IMR-90 (cell line): ENCODE measurements around the gene FSTL3. TPM values are rescaled to one million over a fixed set of nuclear protein-coding genes. Genes with fewer than 3 reads are reported as not detected.

ENCODE experiments used
- ATAC-seq: fragments of 200-7000 bp; cut with Tn5 transposase; 2 replicates; pipeline ENCODE4 v1.9.1; 2020; ENCODE audit warnings: low read depth, mild to moderate bottlenecking, moderate library complexity
- BruUV-seq: library from RNA; stranded (reverse); fragments of 400-500 nt; replicated peaks from 2 replicates; lab custom pipeline; 2021; lab: Mats Ljungman, UMichigan
- CTCF ChIA-PET: fragments of 300-600 bp; formaldehyde crosslinking; extraction: SDS; loops from one replicate; lab custom pipeline; 2021; ENCODE audit warnings: antibody characterized with exemption; lab: Yijun Ruan, JAX
- POLR2A ChIA-PET: fragments of 300-600 bp; sonication (Branson Sonifier 250); formaldehyde crosslinking; loops from one replicate; lab custom pipeline; 2022; ENCODE audit warnings: antibody characterized with exemption; ENCODE audit not compliant: unreplicated experiment; lab: Charles Lee
- DNase-seq: peaks from one replicate; pipeline ENCODE4 v3.0.0; 2013
- H2AFZ ChIP-seq: replicated peaks from 2 replicates; pipeline ENCODE3; 2013; ENCODE audit warnings: low read length, mild to moderate bottlenecking; ENCODE audit not compliant: poor library complexity
- H2AK5ac ChIP-seq: 2 replicates; pipeline ENCODE4 v1.6.1; 2013; ENCODE audit warnings: low read depth, low read length, inconsistent platforms
- H2AK9ac ChIP-seq: replicated peaks from 2 replicates; pipeline ENCODE3; 2013; ENCODE audit warnings: mild to moderate bottlenecking, low read depth, low read length, moderate library complexity; ENCODE audit not compliant: poor library complexity
- H2BK120ac ChIP-seq: 2 replicates; pipeline ENCODE4 v1.6.1; 2013; ENCODE audit warnings: low read depth, low read length, inconsistent platforms
- H2BK15ac ChIP-seq: 3 replicates; pipeline ENCODE4 v1.6.1; 2013; ENCODE audit warnings: low read depth, low read length, inconsistent platforms
- H2BK20ac ChIP-seq: 2 replicates; pipeline ENCODE4 v1.6.1; 2013; ENCODE audit warnings: low read depth, mild to moderate bottlenecking, inconsistent platforms, low read length, moderate library complexity
- H2BK5ac ChIP-seq: 2 replicates; pipeline ENCODE4 v1.6.1; 2013; ENCODE audit warnings: mild to moderate bottlenecking, low read depth, low read length, inconsistent platforms; ENCODE audit not compliant: poor library complexity, severe bottlenecking
- H3K14ac ChIP-seq: replicated peaks from 2 replicates; pipeline ENCODE4 v1.6.1; 2013; ENCODE audit warnings: low read depth, low read length, inconsistent platforms
- H3K18ac ChIP-seq: 2 replicates; pipeline ENCODE4 v1.6.1; 2013; ENCODE audit warnings: low read depth, low read length, control low read depth
- H3K23ac ChIP-seq: 2 replicates; pipeline ENCODE4 v1.6.1; 2013; ENCODE audit warnings: low read depth, low read length, inconsistent platforms
- H3K27ac ChIP-seq: 2 replicates; pipeline ENCODE4 v1.5.1; 2013; ENCODE audit warnings: mild to moderate bottlenecking, control low read depth, low read length; ENCODE audit not compliant: insufficient read depth
- H3K27me3 ChIP-seq: 2 replicates; pipeline ENCODE4 v1.6.1; 2013; ENCODE audit warnings: low read length; ENCODE audit not compliant: control insufficient read depth, insufficient read depth
- H3K36me3 ChIP-seq: 2 replicates; pipeline ENCODE4 v1.6.1; 2013; ENCODE audit warnings: low read length, mixed read lengths; ENCODE audit not compliant: control insufficient read depth, insufficient read depth
- H3K4ac ChIP-seq: 2 replicates; pipeline ENCODE4 v1.6.1; 2013; ENCODE audit warnings: low read depth, low read length, inconsistent platforms
- H3K4me1 ChIP-seq: 2 replicates; pipeline ENCODE4 v1.6.1; 2013; ENCODE audit warnings: low read length, mixed read lengths; ENCODE audit not compliant: control insufficient read depth, insufficient read depth
- H3K4me2 ChIP-seq: 2 replicates; pipeline ENCODE4 v1.6.1; 2013; ENCODE audit warnings: low read depth, mild to moderate bottlenecking, control low read depth, low read length, moderate library complexity
- H3K4me3 ChIP-seq: 2 replicates; pipeline ENCODE4 v1.5.1; 2013; ENCODE audit warnings: low read depth, mild to moderate bottlenecking, control low read depth, low read length, moderate library complexity; ENCODE audit not compliant: insufficient read depth
- H3K56ac ChIP-seq: 2 replicates; pipeline ENCODE4 v1.6.1; 2013; ENCODE audit warnings: low read length, inconsistent platforms; ENCODE audit not compliant: insufficient read depth; ENCODE audit errors: extremely low read depth
- H3K79me1 ChIP-seq, 2 experiments: 2 replicates each; pipeline ENCODE4 v1.6.1; 2013; ENCODE audit warnings: low read length in 2 of 2, inconsistent platforms in 1 of 2, low read depth in 1 of 2
- H3K9ac ChIP-seq: 2 replicates; pipeline ENCODE4 v1.6.1; 2013; ENCODE audit warnings: low read depth, low read length, control low read depth
- H3K9me1 ChIP-seq: 2 replicates; pipeline ENCODE4 v1.6.1; 2013; ENCODE audit warnings: low read length, inconsistent platforms; ENCODE audit not compliant: insufficient read depth
- H3K9me3 ChIP-seq: 2 replicates; pipeline ENCODE4 v1.6.1; 2013; ENCODE audit warnings: low read length; ENCODE audit not compliant: control insufficient read depth, insufficient read depth
- H4K20me1 ChIP-seq: 2 replicates; pipeline ENCODE4 v1.6.1; 2013; ENCODE audit warnings: low read length, inconsistent platforms; ENCODE audit not compliant: insufficient read depth
- H4K5ac ChIP-seq: 2 replicates; pipeline ENCODE4 v1.6.1; 2013; ENCODE audit warnings: mild to moderate bottlenecking, low read depth, low read length, control low read depth
- H4K8ac ChIP-seq, 2 experiments: 2 replicates each; pipeline ENCODE4 v1.6.1; 2013; ENCODE audit warnings: low read depth in 2 of 2, low read length in 2 of 2, control low read depth in 1 of 2, inconsistent platforms in 1 of 2
- H4K91ac ChIP-seq: 2 replicates; pipeline ENCODE4 v1.6.1; 2013; ENCODE audit warnings: low read depth, low read length, inconsistent platforms; ENCODE audit not compliant: insufficient read depth
- BHLHE40 ChIP-seq: fragments of 150-350 bp; IDR thresholded peaks from 2 replicates; pipeline ENCODE4 v1.6.1; 2016; ENCODE audit warnings: mild to moderate bottlenecking, low read depth, low read length
- CEBPB ChIP-seq: IDR thresholded peaks from 2 replicates; pipeline ENCODE4 v1.6.1; 2012; ENCODE audit warnings: low read depth, low read length, improper control_type of control experiment
- CHD1 ChIP-seq: IDR thresholded peaks from 2 replicates; pipeline ENCODE4 v1.6.1; 2012; ENCODE audit warnings: low read depth, low read length, improper control_type of control experiment
- FOS ChIP-seq: fragments of 150-350 bp; IDR thresholded peaks from 2 replicates; pipeline ENCODE4 v1.6.1; 2016; ENCODE audit warnings: low read depth, low read length
- MAFK ChIP-seq: IDR thresholded peaks from 2 replicates; pipeline ENCODE4 v1.6.1; 2012; ENCODE audit warnings: low read depth, low read length, improper control_type of control experiment
- MAZ ChIP-seq: IDR thresholded peaks from 2 replicates; pipeline ENCODE4 v1.6.1; 2012; ENCODE audit warnings: low read depth, mild to moderate bottlenecking, low read length, improper control_type of control experiment, moderate library complexity, borderline replicate concordance
- MXI1 ChIP-seq: IDR thresholded peaks from 2 replicates; pipeline ENCODE4 v1.6.1; 2012; ENCODE audit warnings: low read depth, mild to moderate bottlenecking, low read length, moderate library complexity, borderline replicate concordance
- NFE2L2 ChIP-seq: fragments of 150-350 bp; IDR thresholded peaks from 2 replicates; pipeline ENCODE4 v1.6.1; 2016; ENCODE audit warnings: low read depth, mild to moderate bottlenecking, low read length
- POLR2A ChIP-seq: IDR thresholded peaks from 2 replicates; pipeline ENCODE4 v1.6.1; 2012; ENCODE audit warnings: mild to moderate bottlenecking, low read depth, low read length
- RAD21 ChIP-seq: IDR thresholded peaks from 2 replicates; pipeline ENCODE4 v1.6.1; 2012; ENCODE audit warnings: low read length, improper control_type of control experiment
- RCOR1 ChIP-seq: IDR thresholded peaks from 2 replicates; pipeline ENCODE4 v1.6.1; 2012; ENCODE audit warnings: mild to moderate bottlenecking, low read length, improper control_type of control experiment; ENCODE audit not compliant: insufficient replicate concordance
- RFX5 ChIP-seq: IDR thresholded peaks from 2 replicates; pipeline ENCODE4 v1.8.0; 2012; ENCODE audit warnings: low read depth, mild to moderate bottlenecking, low read length, moderate library complexity
- SMC3 ChIP-seq: fragments of 150-350 bp; IDR thresholded peaks from 2 replicates; pipeline ENCODE4 v1.6.1; 2016; ENCODE audit warnings: low read depth, mild to moderate bottlenecking, antibody characterized with exemption, low read length, moderate library complexity
- USF2 ChIP-seq: fragments of 150-350 bp; IDR thresholded peaks from 2 replicates; pipeline ENCODE4 v1.6.1; 2017; ENCODE audit warnings: mild to moderate bottlenecking, antibody characterized with exemption, low read length, low read depth
- WGBS, 2 experiments: methylation state at CpG; one replicate each; pipeline versions ENCODE4 v1.1.5 to v1.1.7; 2013; ENCODE audit warnings: missing lambda C conversion rate in 2 of 2; ENCODE audit not compliant: insufficient read length in 1 of 2; ENCODE audit errors: extremely low coverage in 2 of 2; 5-methylcytosine and 5-hydroxymethylcytosine counted together
- dilution Hi-C: fragments of 300-500 bp; cut with HindIII; formaldehyde crosslinking; loops from one replicate; pipeline ENCODE4 v1.14.3; 2018; ENCODE audit warnings: low sequenced_read_pairs; ENCODE audit not compliant: unreplicated experiment
- in situ Hi-C: fragments of 300-500 bp; cut with MboI; formaldehyde crosslinking; loops from 3 replicates; pipeline ENCODE4 v1.14.3; 2019; ENCODE audit warnings: low sequenced_read_pairs, inconsistent platforms, mixed read lengths
- intact Hi-C: fragments of 100-400 bp; cut with micrococcal nuclease; formaldehyde crosslinking; loops from 2 replicates; pipeline ENCODE4 v1.10.0; 2022
- polyA plus RNA-seq, 3 experiments: library from polyadenylated mRNA; depleted of rRNA; stranded (reverse); fragments of >200 nt; gene quantifications; 2 replicates each; pipeline ENCODE4 v1.2.3, GENCODE V29; 2012; ENCODE audit warnings: low replicate concordance in 1 of 3
- total RNA-seq: library from RNA; depleted of rRNA; stranded (reverse); fragments of >200 nt; gene quantifications from 2 replicates; pipeline ENCODE4 v1.2.3, GENCODE V29; 2012
- TF ChIP-seq, protein P1 (sequence below): fragments of 150-350 bp; IDR thresholded peaks from 2 replicates; pipeline ENCODE4 v1.6.1; 2016; ENCODE audit warnings: low read depth, mild to moderate bottlenecking, low read length, moderate library complexity, borderline replicate concordance
- TF ChIP-seq, protein P2 (sequence below): conservative IDR thresholded peaks from 2 replicates; pipeline ENCODE4 v1.5.1; 2012; ENCODE audit warnings: mild to moderate bottlenecking, low read depth, low read length, improper control_type of control experiment

The FSTL3 gene
- total and polyA plus RNA-seq, 2 of the 4 experiments (the other 2 are of a cell fraction): 32.3 to 76.9 TPM

- Histone ChIP-seq H2BK120ac (no peak overlapping the region), H3K23ac (no peak overlapping the region), H3K18ac (no peak overlapping the region), H3K56ac (no peak overlapping the region), H3K4me2 (no peak overlapping the region), H4K20me1 (no peaks in the 10 kb centered on the region), H2AK9ac (no peak overlapping the region), H3K9me1 (no peaks in the 10 kb centered on the region), H2BK15ac (no peak overlapping the region), H2BK5ac (no peak overlapping the region), H3K4ac (no peak overlapping the region), H3K9me3 (no peaks in the 10 kb centered on the region), H4K8ac (no peak overlapping the region), H2AFZ (no peak overlapping the region), H3K4me3 (no peak overlapping the region), H3K14ac (no peak overlapping the region), H3K4me1 (no peaks in the 10 kb centered on the region), H3K79me1 (no peaks in the 10 kb centered on the region), H3K9ac (no peak overlapping the region), H3K36me3 (peaks cover 9% of the 10 kb centered on the region; the same call in 1 of the 2 replicates), H3K27me3 (no peaks in the 10 kb centered on the region), H3K27ac (no peak overlapping the region), H2BK20ac (no peak overlapping the region), H2AK5ac (no peak overlapping the region), H4K5ac (no peak overlapping the region), H4K91ac (no peak overlapping the region)
- DNase-seq (no peak), ATAC-seq (no peak)
- in situ Hi-C loops: no loop called here
- CTCF ChIA-PET: no interaction called here
- no TSS peak for BruUV-seq
- 87% methylated on average over 5 of the region's 13 CpGs; no CpG with 5 or more reads in 1 of the 2 experiments for WGBS, 2 experiments
- POLR2A ChIA-PET: no interaction called here
- TF ChIP-seq MXI1 (no peak), MAFK (no peak), CEBPB (no peak), RCOR1 (no peak), MAZ (no peak), RAD21 (no peak), NFE2L2 (no peak), BHLHE40 (no peak), USF2 (no peak), POLR2A (no peak), CHD1 (no peak), SMC3 (no peak), FOS (no peak), RFX5 (no peak)
- TF ChIP-seq, protein P1, sequence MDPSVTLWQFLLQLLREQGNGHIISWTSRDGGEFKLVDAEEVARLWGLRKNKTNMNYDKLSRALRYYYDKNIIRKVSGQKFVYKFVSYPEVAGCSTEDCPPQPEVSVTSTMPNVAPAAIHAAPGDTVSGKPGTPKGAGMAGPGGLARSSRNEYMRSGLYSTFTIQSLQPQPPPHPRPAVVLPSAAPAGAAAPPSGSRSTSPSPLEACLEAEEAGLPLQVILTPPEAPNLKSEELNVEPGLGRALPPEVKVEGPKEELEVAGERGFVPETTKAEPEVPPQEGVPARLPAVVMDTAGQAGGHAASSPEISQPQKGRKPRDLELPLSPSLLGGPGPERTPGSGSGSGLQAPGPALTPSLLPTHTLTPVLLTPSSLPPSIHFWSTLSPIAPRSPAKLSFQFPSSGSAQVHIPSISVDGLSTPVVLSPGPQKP: no peak
- TF ChIP-seq, protein P2, sequence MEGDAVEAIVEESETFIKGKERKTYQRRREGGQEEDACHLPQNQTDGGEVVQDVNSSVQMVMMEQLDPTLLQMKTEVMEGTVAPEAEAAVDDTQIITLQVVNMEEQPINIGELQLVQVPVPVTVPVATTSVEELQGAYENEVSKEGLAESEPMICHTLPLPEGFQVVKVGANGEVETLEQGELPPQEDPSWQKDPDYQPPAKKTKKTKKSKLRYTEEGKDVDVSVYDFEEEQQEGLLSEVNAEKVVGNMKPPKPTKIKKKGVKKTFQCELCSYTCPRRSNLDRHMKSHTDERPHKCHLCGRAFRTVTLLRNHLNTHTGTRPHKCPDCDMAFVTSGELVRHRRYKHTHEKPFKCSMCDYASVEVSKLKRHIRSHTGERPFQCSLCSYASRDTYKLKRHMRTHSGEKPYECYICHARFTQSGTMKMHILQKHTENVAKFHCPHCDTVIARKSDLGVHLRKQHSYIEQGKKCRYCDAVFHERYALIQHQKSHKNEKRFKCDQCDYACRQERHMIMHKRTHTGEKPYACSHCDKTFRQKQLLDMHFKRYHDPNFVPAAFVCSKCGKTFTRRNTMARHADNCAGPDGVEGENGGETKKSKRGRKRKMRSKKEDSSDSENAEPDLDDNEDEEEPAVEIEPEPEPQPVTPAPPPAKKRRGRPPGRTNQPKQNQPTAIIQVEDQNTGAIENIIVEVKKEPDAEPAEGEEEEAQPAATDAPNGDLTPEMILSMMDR: no peak
- dilution Hi-C loops: no loop called here
- intact Hi-C loops: no loop called here
These were observed 49.4 kb downstream of the FSTL3 start for GRCh38 chr19:725461-726089.
